WI38 (cell line): ENCODE results near the gene SLIT1.

ENCODE experiments used
- H3K4me3 ChIP-seq: 2 replicates; pipeline ENCODE4 v1.5.1; 2011; ENCODE audit warnings: low read depth, mild to moderate bottlenecking, control low read depth, low read length
- CTCF ChIP-seq: IDR thresholded peaks from 2 replicates; pipeline ENCODE4 v1.5.1; 2012; ENCODE audit warnings: low read depth, mild to moderate bottlenecking, control low read depth, low read length

Gene SLIT1

GRCh38 chr10:97179311-97179710 lies 6.4 kb downstream of the SLIT1 start:
- TF ChIP-seq CTCF: no peak
- no peak overlapping the region for H3K4me3 ChIP-seq

- TF ChIP-seq CTCF: no peak
- no peak overlapping the region for H3K4me3 ChIP-seq
Measured at GRCh38 chr10:97178074-97178473, 7.7 kb downstream of the SLIT1 start.

DNA sequence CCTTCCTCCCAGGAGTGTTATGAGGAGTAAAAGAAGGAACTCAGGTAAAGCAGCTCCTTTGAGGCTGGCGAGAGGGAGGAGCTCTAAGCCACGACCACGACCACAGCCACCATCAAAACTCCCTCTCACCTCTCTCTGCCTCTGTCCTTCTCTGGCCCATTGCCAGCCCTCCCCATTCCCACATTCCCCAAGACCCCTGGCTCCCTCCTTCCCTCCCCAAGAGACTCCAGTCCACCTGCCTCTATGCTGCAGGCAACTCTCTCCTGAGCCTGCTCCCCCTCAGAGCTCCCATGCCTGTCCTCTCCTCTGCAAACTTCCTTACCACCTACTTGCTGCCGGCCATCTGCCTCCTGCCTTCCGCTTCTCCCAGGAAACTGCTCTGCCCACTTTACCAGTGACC lies 9.5 kb downstream of the SLIT1 start:
- TF ChIP-seq CTCF: no peak
- H3K4me3 ChIP-seq: no peak overlapping the region

- no peak overlapping the region for H3K4me3 ChIP-seq
- TF ChIP-seq CTCF: no peak
Measured at GRCh38 chr10:97175586-97175985, 10.2 kb downstream of the SLIT1 start.

DNA sequence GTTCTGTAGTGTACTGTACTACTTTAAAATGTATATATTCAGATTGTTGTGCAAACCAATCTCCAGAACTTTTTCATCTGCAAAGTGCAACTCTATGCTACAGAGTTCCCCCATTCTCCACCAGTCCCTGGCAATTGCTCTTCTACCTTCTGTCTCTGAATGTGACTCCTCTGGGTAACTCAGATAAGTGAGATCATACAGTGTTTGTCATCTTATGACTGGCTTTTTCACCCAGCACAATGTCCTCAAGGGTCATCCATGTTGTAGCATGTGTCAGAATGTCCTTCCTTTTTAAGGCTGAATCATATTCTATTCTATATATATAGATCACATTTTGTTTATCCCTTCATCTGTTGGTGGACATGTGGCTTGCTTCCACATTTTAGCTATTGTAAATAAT lies 10.8 kb downstream of the SLIT1 start:
- no peak for TF ChIP-seq CTCF
- no peak overlapping the region for H3K4me3 ChIP-seq

DNA sequence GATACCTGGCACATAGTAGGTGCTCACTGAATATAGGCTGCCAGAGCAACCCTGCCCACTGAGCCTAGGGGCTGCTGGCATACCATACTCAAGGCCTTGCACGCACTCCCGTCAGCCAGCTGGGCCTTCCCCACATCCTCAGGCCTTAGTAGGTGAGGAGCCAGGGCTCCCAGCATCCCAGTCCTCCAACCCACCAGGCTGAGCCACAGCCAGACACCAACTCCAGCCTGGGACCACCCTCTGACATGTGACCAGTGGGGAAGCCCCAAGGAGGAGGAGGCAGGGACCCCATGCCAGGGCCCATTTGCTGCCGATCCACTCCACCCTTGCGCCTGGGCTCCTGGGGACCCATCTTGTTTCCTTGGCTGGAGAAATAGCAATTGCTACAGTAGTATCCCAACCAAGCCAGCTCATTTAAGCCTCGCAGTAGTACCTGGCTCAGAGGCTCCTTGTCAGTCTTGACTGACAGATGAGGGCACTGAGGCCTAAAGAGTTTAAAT lies 11.4 kb downstream of the SLIT1 start:
- no peak for TF ChIP-seq CTCF
- H3K4me3 ChIP-seq: no peak overlapping the region

DNA sequence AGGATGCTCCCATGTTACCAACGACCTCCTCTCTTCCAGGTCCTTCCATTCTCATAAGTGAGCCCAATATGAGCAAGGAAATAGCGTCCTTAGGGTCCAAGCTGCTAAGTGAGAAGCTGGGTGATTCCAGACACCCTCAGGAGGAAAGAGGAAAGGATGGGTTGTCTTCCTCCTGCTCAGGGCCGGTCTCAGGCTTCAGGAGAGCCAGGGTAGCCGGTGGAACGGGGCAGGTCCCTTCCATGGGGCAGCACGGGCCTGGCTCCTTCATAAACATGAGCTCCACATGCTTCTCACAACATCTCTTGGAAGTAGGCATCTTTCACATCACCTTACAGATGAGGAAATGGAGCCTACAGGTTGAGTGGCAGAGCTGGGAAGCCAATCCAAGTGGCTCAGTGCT lies 12.7 kb downstream of the SLIT1 start:
- no peak overlapping the region for H3K4me3 ChIP-seq
- no peak for TF ChIP-seq CTCF
